ENCODE data around the gene PCNX2.

DNA sequence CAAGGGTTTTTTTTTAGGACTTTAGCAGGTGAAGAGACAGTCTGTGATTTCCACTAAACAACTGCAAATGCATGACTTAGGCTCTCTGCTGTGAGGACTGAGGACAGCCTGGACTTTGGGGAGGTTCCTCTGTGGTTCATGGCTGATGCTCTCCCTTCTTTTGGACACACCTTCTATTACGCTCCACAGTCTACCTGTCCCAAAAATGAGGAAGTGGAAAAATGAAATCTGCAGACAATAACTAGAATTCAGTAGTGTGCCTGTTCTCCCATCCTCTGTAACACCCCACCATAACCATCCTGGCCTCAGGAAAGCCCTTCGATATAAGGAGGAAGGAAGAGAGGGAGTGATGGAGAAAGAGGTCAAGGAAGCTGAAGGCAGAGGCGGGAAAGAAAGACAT lies 276.4 kb downstream of the PCNX2 start:
- TF ChIP-seq POLR2A (IDR thresholded peaks at IDR 0.05; ENCODE audit: borderline replicate concordance, extremely low read depth, insufficient read depth, insufficient read length) (no peak), EZH2 (IDR thresholded peaks at IDR 0.05) (no peak), SP1 (IDR thresholded peaks at IDR 0.05; ENCODE audit: low read depth) (no peak), YY1 (IDR thresholded peaks at IDR 0.05; ENCODE audit: extremely low read depth, insufficient replicate concordance, low read depth, low read length) (no peak), FOSL1 (IDR thresholded peaks at IDR 0.05; ENCODE audit: low read depth) (no peak), POLR2AphosphoS5 (IDR thresholded peaks at IDR 0.05; ENCODE audit: low read depth, low read length) (no peak), SRF (IDR thresholded peaks at IDR 0.05; ENCODE audit: low read depth) (no peak), RAD21 (IDR thresholded peaks at IDR 0.05; ENCODE audit: low read depth) (no peak), EZH2phosphoT487 (IDR thresholded peaks at IDR 0.05; ENCODE audit: borderline replicate concordance) (no peak)
- TF ChIP-seq, protein P1, sequence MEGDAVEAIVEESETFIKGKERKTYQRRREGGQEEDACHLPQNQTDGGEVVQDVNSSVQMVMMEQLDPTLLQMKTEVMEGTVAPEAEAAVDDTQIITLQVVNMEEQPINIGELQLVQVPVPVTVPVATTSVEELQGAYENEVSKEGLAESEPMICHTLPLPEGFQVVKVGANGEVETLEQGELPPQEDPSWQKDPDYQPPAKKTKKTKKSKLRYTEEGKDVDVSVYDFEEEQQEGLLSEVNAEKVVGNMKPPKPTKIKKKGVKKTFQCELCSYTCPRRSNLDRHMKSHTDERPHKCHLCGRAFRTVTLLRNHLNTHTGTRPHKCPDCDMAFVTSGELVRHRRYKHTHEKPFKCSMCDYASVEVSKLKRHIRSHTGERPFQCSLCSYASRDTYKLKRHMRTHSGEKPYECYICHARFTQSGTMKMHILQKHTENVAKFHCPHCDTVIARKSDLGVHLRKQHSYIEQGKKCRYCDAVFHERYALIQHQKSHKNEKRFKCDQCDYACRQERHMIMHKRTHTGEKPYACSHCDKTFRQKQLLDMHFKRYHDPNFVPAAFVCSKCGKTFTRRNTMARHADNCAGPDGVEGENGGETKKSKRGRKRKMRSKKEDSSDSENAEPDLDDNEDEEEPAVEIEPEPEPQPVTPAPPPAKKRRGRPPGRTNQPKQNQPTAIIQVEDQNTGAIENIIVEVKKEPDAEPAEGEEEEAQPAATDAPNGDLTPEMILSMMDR (IDR thresholded peaks at IDR 0.05 in 2 of 3, conservative IDR thresholded peaks at IDR 0.05 in 1 of 3; ENCODE audit: borderline replicate concordance in 1 of 3, insufficient read depth in 1 of 3, low read depth in 2 of 3, low read length in 2 of 3), result no peak
- TF ChIP-seq, protein P2, sequence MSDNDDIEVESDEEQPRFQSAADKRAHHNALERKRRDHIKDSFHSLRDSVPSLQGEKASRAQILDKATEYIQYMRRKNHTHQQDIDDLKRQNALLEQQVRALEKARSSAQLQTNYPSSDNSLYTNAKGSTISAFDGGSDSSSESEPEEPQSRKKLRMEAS (IDR thresholded peaks at IDR 0.05), result no peak
- TF ChIP-seq, protein P3, sequence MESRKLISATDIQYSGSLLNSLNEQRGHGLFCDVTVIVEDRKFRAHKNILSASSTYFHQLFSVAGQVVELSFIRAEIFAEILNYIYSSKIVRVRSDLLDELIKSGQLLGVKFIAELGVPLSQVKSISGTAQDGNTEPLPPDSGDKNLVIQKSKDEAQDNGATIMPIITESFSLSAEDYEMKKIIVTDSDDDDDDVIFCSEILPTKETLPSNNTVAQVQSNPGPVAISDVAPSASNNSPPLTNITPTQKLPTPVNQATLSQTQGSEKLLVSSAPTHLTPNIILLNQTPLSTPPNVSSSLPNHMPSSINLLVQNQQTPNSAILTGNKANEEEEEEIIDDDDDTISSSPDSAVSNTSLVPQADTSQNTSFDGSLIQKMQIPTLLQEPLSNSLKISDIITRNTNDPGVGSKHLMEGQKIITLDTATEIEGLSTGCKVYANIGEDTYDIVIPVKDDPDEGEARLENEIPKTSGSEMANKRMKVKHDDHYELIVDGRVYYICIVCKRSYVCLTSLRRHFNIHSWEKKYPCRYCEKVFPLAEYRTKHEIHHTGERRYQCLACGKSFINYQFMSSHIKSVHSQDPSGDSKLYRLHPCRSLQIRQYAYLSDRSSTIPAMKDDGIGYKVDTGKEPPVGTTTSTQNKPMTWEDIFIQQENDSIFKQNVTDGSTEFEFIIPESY (IDR thresholded peaks at IDR 0.05; ENCODE audit: extremely low read depth, insufficient replicate concordance, low read length), result no peak

Data from HCT116 (cell line).